HL-60 (cell line): ENCODE measurements around the gene PHACTR3.

Experiments used
- DNase-seq, 2 experiments: peaks; one replicate each; pipeline ENCODE4 v3.0.0-alpha.2; 2010 to 2020; ENCODE audit warnings: low read depth in 1 of 2, low spot score in 1 of 2
- H3K27ac ChIP-seq: fragments of 250-450 bp; sonication (Bioruptor Pico); replicated peaks from 2 replicates; pipeline ENCODE4 v1.5.1; 2020; ENCODE audit warnings: mild to moderate bottlenecking, moderate library complexity
- H3K27me3 ChIP-seq: fragments of 250-450 bp; sonication (Bioruptor Pico); 2 replicates; pipeline ENCODE4 v1.5.1; 2021; ENCODE audit warnings: mild to moderate bottlenecking, moderate library complexity; ENCODE audit not compliant: insufficient read depth, poor library complexity, severe bottlenecking
- H3K4me3 ChIP-seq: replicated peaks from 2 replicates; pipeline ENCODE4 v1.5.1; 2011; ENCODE audit warnings: mild to moderate bottlenecking, control low read depth, low read length; ENCODE audit not compliant: insufficient read depth
- GABPA ChIP-seq: IDR thresholded peaks from 2 replicates; pipeline ENCODE4 v1.6.1; 2012; ENCODE audit warnings: low read depth
- POLR2AphosphoS5 ChIP-seq: IDR thresholded peaks from 2 replicates; pipeline ENCODE4 v1.6.1; 2012; ENCODE audit warnings: low read depth
- SPI1 ChIP-seq: IDR thresholded peaks from 2 replicates; pipeline ENCODE4 v1.6.1; 2012; ENCODE audit warnings: low read depth, mild to moderate bottlenecking, borderline replicate concordance
- TF ChIP-seq, protein P1 (sequence below): IDR thresholded peaks from one replicate; pipeline ENCODE4 v1.5.1; 2011; ENCODE audit warnings: low read length, control low read depth, inconsistent platforms; ENCODE audit not compliant: insufficient read depth
- TF ChIP-seq, protein P2 (sequence below): IDR thresholded peaks from 2 replicates; pipeline ENCODE4 v1.6.1; 2012; ENCODE audit warnings: low read depth; ENCODE audit not compliant: insufficient replicate concordance

The PHACTR3 gene

GRCh38 chr20:59782986-59783640 lies 178.8 kb downstream of the PHACTR3 start:
- no peaks in the 10 kb centered on the region for H3K27me3 ChIP-seq
- peak; percentile 23 to 44 for DNase-seq
- TF ChIP-seq, protein P1, sequence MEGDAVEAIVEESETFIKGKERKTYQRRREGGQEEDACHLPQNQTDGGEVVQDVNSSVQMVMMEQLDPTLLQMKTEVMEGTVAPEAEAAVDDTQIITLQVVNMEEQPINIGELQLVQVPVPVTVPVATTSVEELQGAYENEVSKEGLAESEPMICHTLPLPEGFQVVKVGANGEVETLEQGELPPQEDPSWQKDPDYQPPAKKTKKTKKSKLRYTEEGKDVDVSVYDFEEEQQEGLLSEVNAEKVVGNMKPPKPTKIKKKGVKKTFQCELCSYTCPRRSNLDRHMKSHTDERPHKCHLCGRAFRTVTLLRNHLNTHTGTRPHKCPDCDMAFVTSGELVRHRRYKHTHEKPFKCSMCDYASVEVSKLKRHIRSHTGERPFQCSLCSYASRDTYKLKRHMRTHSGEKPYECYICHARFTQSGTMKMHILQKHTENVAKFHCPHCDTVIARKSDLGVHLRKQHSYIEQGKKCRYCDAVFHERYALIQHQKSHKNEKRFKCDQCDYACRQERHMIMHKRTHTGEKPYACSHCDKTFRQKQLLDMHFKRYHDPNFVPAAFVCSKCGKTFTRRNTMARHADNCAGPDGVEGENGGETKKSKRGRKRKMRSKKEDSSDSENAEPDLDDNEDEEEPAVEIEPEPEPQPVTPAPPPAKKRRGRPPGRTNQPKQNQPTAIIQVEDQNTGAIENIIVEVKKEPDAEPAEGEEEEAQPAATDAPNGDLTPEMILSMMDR = peak; percentile 98
- TF ChIP-seq SPI1 = no peak
- H3K4me3 ChIP-seq = no peak overlapping the region
- H3K27ac ChIP-seq = no peak overlapping the region

- no peaks in the 10 kb centered on the region for H3K27me3 ChIP-seq
- H3K27ac ChIP-seq = no peak overlapping the region
- DNase-seq = no peak
- TF ChIP-seq, protein P2, sequence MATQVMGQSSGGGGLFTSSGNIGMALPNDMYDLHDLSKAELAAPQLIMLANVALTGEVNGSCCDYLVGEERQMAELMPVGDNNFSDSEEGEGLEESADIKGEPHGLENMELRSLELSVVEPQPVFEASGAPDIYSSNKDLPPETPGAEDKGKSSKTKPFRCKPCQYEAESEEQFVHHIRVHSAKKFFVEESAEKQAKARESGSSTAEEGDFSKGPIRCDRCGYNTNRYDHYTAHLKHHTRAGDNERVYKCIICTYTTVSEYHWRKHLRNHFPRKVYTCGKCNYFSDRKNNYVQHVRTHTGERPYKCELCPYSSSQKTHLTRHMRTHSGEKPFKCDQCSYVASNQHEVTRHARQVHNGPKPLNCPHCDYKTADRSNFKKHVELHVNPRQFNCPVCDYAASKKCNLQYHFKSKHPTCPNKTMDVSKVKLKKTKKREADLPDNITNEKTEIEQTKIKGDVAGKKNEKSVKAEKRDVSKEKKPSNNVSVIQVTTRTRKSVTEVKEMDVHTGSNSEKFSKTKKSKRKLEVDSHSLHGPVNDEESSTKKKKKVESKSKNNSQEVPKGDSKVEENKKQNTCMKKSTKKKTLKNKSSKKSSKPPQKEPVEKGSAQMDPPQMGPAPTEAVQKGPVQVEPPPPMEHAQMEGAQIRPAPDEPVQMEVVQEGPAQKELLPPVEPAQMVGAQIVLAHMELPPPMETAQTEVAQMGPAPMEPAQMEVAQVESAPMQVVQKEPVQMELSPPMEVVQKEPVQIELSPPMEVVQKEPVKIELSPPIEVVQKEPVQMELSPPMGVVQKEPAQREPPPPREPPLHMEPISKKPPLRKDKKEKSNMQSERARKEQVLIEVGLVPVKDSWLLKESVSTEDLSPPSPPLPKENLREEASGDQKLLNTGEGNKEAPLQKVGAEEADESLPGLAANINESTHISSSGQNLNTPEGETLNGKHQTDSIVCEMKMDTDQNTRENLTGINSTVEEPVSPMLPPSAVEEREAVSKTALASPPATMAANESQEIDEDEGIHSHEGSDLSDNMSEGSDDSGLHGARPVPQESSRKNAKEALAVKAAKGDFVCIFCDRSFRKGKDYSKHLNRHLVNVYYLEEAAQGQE = no peak
- TF ChIP-seq, protein P1 = no peak
- TF ChIP-seq GABPA (no peak), SPI1 (no peak), POLR2AphosphoS5 (no peak)
- H3K4me3 ChIP-seq = no peak overlapping the region
Measured at GRCh38 chr20:59783641-59784010, 179.3 kb downstream of the PHACTR3 start.

GRCh38 chr20:59784365-59784764 lies 180.0 kb downstream of the PHACTR3 start:
- Histone ChIP-seq H3K27ac (no peak overlapping the region), H3K4me3 (no peak overlapping the region), H3K27me3 (no peaks in the 10 kb centered on the region)
- DNase-seq = no peak
- TF ChIP-seq, protein P1 = no peak
- no peak for TF ChIP-seq POLR2AphosphoS5
- no peak for TF ChIP-seq GABPA
- TF ChIP-seq, protein P2 = no peak
- TF ChIP-seq SPI1 = no peak
